OCI-LY7 (cell line): ENCODE data around the gene CTDSPL. TPM values are rescaled to one million over a fixed set of nuclear protein-coding genes. Genes with fewer than 3 reads are reported as not detected.

ENCODE experiments used
- BruUV-seq: library from RNA; stranded (reverse); fragments of 400-500 nt; replicated peaks from 2 replicates; lab custom pipeline; 2021; lab: Mats Ljungman, UMichigan
- CTCF ChIA-PET: fragments of 300-600 bp; sonication (Branson Sonifier 250); formaldehyde crosslinking; loops from one replicate; lab custom pipeline; 2022; ENCODE audit warnings: antibody characterized with exemption; ENCODE audit not compliant: unreplicated experiment; lab: Charles Lee
- POLR2A ChIA-PET: fragments of 300-600 bp; sonication (Branson Sonifier 250); formaldehyde crosslinking; loops from one replicate; lab custom pipeline; 2022; ENCODE audit warnings: antibody characterized with exemption; lab: Charles Lee
- DNase-seq: peaks from one replicate; pipeline ENCODE4 v3.0.0-alpha.2; 2015; ENCODE audit warnings: low spot score
- H2AFZ ChIP-seq: fragments of 200-600 bp; sonication (generic), shearing (Covaris generic); 2 replicates; pipeline ENCODE4 v1.6.1; 2014; ENCODE audit warnings: mild to moderate bottlenecking, antibody characterized with exemption, low read length, moderate library complexity
- H3K27ac ChIP-seq: fragments of 200-600 bp; sonication (generic); 2 replicates; pipeline ENCODE4 v1.5.1; 2014; ENCODE audit warnings: mixed run types, low read depth, mild to moderate bottlenecking, moderate library complexity, low read length, inconsistent platforms; ENCODE audit not compliant: poor library complexity, severe bottlenecking
- H3K36me3 ChIP-seq: fragments of 200-600 bp; sonication (generic); 2 replicates; pipeline ENCODE4 v1.6.1; 2014; ENCODE audit warnings: mild to moderate bottlenecking, antibody characterized with exemption, low read length, moderate library complexity, mixed read lengths; ENCODE audit not compliant: insufficient read depth
- H3K4me1 ChIP-seq: fragments of 200-600 bp; sonication (generic); 2 replicates; pipeline ENCODE4 v1.5.1; 2014; ENCODE audit warnings: mild to moderate bottlenecking, low read length; ENCODE audit not compliant: insufficient read depth, poor library complexity, severe bottlenecking
- H3K4me2 ChIP-seq: fragments of 200-600 bp; sonication (generic); 2 replicates; pipeline ENCODE4 v1.6.1; 2014; ENCODE audit warnings: mild to moderate bottlenecking, low read length
- H3K4me3 ChIP-seq: fragments of 200-600 bp; sonication (generic); 2 replicates; pipeline ENCODE4 v1.5.1; 2014; ENCODE audit warnings: mild to moderate bottlenecking, low read depth, low read length; ENCODE audit not compliant: poor library complexity, severe bottlenecking
- H3K79me2 ChIP-seq: fragments of 200-600 bp; sonication (generic); 2 replicates; pipeline ENCODE4 v1.6.1; 2016; ENCODE audit warnings: low read depth, mild to moderate bottlenecking, low read length, moderate library complexity, mixed read lengths; ENCODE audit not compliant: insufficient read depth
- H3K9me2 ChIP-seq: fragments of 200-600 bp; sonication (generic); 2 replicates; pipeline ENCODE4 v1.6.1; 2016; ENCODE audit warnings: mild to moderate bottlenecking, low read length, mixed read lengths; ENCODE audit not compliant: insufficient read depth
- H3K9me3 ChIP-seq: fragments of 200-600 bp; sonication (generic); 2 replicates; pipeline ENCODE4 v1.6.1; 2014; ENCODE audit warnings: mild to moderate bottlenecking, mixed run types, low read length, mixed read lengths
- H4K20me1 ChIP-seq: fragments of 200-600 bp; sonication (generic); 2 replicates; pipeline ENCODE4 v1.6.1; 2014; ENCODE audit warnings: mild to moderate bottlenecking, antibody characterized with exemption, low read length, moderate library complexity, mixed read lengths; ENCODE audit not compliant: insufficient read depth
- CTCF ChIP-seq: fragments of 200-600 bp; sonication (generic); conservative IDR thresholded peaks from 2 replicates; pipeline ENCODE4 v1.5.1; 2014; ENCODE audit warnings: mild to moderate bottlenecking, antibody characterized with exemption, low read length, moderate library complexity, mixed read lengths
- EZH2phosphoT487 ChIP-seq: fragments of 200-600 bp; sonication (generic); IDR thresholded peaks from 2 replicates; pipeline ENCODE4 v1.6.1; 2018; ENCODE audit warnings: low read depth, borderline replicate concordance, mild to moderate bottlenecking, mixed run types, antibody characterized with exemption, low read length, moderate library complexity, mixed read lengths
- intact Hi-C: fragments of 100-400 bp; cut with micrococcal nuclease; formaldehyde crosslinking; loops from one replicate; pipeline ENCODE4 v1.10.0; 2022; ENCODE audit not compliant: unreplicated experiment
- total RNA-seq, 2 experiments: library from RNA; depleted of rRNA in 1 of 2; stranded (reverse); fragments of >200 nt in 1 of 2; shearing (Covaris generic) in 1 of 2; gene quantifications; 2 replicates each; pipeline ENCODE4 v1.2.3, GENCODE V29; 2014 to 2022

CTDSPL gene
- total RNA-seq, 2 experiments from 2014 or later: 0.38 TPM; not detected in 1

GRCh38 chr3:37995652-37996641 is 134.3 kb downstream of the CTDSPL start:
- DNase-seq: no peak
- POLR2A ChIA-PET: no interaction called here

GRCh38 chr3:37996785-37997301 is 135.2 kb downstream of the CTDSPL start:
- peak; percentile 84 for DNase-seq
- ChIA-PET CTCF (interaction anchor here (0.9 to 1.1 kb wide), 3 partner anchors 27 to 51 kb away, joined by 3 to 4 read pairs (median 3); no protein-coding TSS in a partner anchor), POLR2A (no interaction called here)
- no peaks in the 10 kb centered on the region for H3K9me2 ChIP-seq
- H3K79me2 ChIP-seq: peaks cover 9% of the 10 kb centered on the region; the same call in 1 of the 2 replicates
- H3K36me3 ChIP-seq: peaks cover 44% of the 10 kb centered on the region; the same call in 1 of the 2 replicates
- no peak overlapping the region for H3K4me2 ChIP-seq
- no peak overlapping the region for H3K4me3 ChIP-seq
- peak overlapping the region; percentile 13; the same call in 1 of the 2 replicates for H2AFZ ChIP-seq
- peaks cover 43% of the 10 kb centered on the region for H3K4me1 ChIP-seq
- no peak for TF ChIP-seq EZH2phosphoT487
- TF ChIP-seq CTCF: peak; percentile 89
- intact Hi-C loops: no loop called here
- H4K20me1 ChIP-seq: no peaks in the 10 kb centered on the region
- H3K9me3 ChIP-seq: no peaks in the 10 kb centered on the region
- no TSS peak for BruUV-seq
- H3K27ac ChIP-seq: no peak overlapping the region

More at GRCh38 chr3:37995652-37996641, 134.3 kb downstream of the CTDSPL start:
- Histone ChIP-seq H3K79me2 (peaks cover 9% of the 10 kb centered on the region; the same call in 1 of the 2 replicates), H3K27ac (no peak overlapping the region), H3K9me3 (no peaks in the 10 kb centered on the region), H3K9me2 (no peaks in the 10 kb centered on the region), H2AFZ (no peak overlapping the region; the same call in 1 of the 2 replicates), H3K4me3 (peak overlapping the region; percentile 78), H3K4me2 (peak overlapping the region; percentile 84), H3K36me3 (peaks cover 38% of the 10 kb centered on the region; the same call in 1 of the 2 replicates), H4K20me1 (no peaks in the 10 kb centered on the region), H3K4me1 (peaks cover 43% of the 10 kb centered on the region)
- intact Hi-C loops: no loop called here
- no TSS peak for BruUV-seq
- CTCF ChIA-PET: interaction anchor here (0.9 to 1.1 kb wide), 3 partner anchors 27 to 50 kb away, joined by 3 to 4 read pairs (median 3); no protein-coding TSS in a partner anchor
- TF ChIP-seq EZH2phosphoT487 (no peak), CTCF (no peak)
